ENCODE measurements around the gene ZDHHC1. TPM values are rescaled to one million over a fixed set of nuclear protein-coding genes. Genes with fewer than 3 reads are reported as not detected.

The ZDHHC1 gene
- total RNA-seq, 1 donor from 2014 or later: 82.7 TPM

DNA sequence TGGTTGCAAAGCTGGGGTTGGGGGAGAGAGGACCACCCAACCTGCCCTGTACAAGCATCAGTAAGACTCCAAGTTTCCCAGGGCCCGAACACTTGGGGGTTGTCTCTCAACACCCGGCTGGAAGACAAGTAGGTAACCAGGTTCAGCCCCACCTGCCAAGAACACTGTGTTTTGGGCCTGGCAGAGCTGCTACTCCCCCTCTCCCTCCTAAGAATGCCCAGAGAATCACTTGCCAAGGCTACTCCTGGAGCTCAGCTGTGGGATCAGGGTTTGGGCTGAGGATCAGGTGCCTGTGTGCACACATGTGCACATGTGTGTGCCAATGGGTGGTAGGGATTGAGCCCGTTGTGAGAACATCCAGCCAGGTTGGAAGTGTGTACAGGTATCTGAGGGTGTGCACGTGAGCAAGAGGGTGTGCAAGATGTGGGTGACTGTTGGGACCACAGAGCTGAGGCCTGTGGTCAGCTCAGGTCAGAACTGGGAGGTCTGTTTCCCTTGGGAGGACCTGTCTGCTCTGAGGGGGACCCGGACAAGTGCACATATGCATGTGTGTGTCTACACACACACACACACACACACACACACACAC, 16.9 kb upstream of the ZDHHC1 start:
- Histone ChIP-seq H3K4me1 (peaks cover 11 to 12% of the 10 kb centered on the region in 2 donors), H3K36me3 (peaks cover 9 to 17% of the 10 kb centered on the region in 2 donors), H3K4me3 (no peak overlapping the region), H3K27me3 (peaks cover 3% of the 10 kb centered on the region), H3K27ac (no peak overlapping the region), H3K9me3 (no peaks in the 10 kb centered on the region)
- TF ChIP-seq, protein P1, sequence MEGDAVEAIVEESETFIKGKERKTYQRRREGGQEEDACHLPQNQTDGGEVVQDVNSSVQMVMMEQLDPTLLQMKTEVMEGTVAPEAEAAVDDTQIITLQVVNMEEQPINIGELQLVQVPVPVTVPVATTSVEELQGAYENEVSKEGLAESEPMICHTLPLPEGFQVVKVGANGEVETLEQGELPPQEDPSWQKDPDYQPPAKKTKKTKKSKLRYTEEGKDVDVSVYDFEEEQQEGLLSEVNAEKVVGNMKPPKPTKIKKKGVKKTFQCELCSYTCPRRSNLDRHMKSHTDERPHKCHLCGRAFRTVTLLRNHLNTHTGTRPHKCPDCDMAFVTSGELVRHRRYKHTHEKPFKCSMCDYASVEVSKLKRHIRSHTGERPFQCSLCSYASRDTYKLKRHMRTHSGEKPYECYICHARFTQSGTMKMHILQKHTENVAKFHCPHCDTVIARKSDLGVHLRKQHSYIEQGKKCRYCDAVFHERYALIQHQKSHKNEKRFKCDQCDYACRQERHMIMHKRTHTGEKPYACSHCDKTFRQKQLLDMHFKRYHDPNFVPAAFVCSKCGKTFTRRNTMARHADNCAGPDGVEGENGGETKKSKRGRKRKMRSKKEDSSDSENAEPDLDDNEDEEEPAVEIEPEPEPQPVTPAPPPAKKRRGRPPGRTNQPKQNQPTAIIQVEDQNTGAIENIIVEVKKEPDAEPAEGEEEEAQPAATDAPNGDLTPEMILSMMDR (IDR thresholded peaks at IDR 0.05): no peak
- intact Hi-C loops (cut with DNase I): no loop called here
- DNase-seq (ENCODE audit: low spot score in 2 of 2): no peak

DNA sequence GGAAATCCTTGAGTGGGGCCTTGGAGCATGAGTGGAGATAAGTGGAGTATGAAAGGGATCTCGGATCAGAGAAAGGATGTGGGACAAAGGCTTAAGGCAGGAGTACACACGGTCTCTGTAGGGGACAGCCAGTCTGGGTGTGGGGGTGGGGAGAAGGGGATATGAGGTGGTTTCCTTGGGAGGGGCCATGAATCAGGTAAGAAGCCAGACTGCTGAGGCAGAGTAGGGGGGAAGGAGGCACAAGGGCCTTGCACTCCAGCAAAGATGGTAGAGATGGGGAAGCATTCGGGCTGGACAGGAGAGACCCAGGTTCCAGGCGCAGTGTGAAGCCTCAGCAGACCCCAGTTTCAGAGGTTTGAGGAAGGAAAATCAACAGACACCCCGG, 16.2 kb upstream of the ZDHHC1 start:
- Histone ChIP-seq H3K4me3 (no peak overlapping the region), H3K36me3 (peaks cover 2 to 10% of the 10 kb centered on the region in 2 donors), H3K27me3 (peaks cover 3% of the 10 kb centered on the region), H3K9me3 (no peaks in the 10 kb centered on the region), H3K4me1 (peaks cover 11 to 12% of the 10 kb centered on the region in 2 donors), H3K27ac (no peak overlapping the region)
- TF ChIP-seq, protein P1 (IDR thresholded peaks at IDR 0.05): no peak
- DNase-seq (ENCODE audit: low spot score in 2 of 2): no peak
- intact Hi-C loops (cut with DNase I): no loop called here

DNA sequence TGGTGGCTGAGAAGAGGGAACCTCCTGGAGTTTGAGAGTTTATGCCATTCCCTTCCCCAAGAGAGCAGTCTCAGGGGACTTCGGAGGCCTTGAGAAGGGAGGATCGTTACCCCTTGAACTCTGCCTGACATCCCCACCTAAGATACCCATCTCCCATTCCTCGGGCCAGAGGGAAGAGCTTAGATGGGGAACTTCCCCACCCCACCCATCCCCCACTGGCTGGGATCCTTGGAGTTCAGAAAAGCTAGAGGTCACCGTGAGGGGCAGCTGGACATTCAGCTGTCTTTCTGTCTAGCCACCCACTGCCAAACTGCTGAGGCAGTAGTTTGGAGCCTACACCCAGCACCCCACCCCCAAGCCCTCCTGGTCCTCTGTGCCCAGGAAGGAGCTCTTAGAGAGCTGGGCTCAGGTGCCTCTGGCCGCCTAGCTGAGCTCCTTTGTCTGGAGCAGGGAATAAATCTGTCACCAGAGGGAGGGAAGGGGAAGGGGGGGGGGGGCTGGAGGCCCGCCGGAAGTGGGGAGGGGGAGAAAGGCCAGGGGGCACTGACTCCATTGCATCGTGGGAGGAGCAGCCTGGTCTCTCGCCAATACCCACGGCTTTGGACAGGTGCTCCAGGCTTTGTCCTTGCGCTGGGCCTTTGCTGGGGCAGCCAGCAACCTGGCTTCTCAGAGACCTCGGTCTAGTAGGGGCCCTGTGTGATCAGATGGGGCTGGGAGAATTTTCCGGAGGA, 15.7 kb upstream of the ZDHHC1 start:
- H3K27ac ChIP-seq: peak overlapping the region in 1 of 2 donors; percentile 55
- intact Hi-C loops (cut with DNase I): no loop called here

DNA sequence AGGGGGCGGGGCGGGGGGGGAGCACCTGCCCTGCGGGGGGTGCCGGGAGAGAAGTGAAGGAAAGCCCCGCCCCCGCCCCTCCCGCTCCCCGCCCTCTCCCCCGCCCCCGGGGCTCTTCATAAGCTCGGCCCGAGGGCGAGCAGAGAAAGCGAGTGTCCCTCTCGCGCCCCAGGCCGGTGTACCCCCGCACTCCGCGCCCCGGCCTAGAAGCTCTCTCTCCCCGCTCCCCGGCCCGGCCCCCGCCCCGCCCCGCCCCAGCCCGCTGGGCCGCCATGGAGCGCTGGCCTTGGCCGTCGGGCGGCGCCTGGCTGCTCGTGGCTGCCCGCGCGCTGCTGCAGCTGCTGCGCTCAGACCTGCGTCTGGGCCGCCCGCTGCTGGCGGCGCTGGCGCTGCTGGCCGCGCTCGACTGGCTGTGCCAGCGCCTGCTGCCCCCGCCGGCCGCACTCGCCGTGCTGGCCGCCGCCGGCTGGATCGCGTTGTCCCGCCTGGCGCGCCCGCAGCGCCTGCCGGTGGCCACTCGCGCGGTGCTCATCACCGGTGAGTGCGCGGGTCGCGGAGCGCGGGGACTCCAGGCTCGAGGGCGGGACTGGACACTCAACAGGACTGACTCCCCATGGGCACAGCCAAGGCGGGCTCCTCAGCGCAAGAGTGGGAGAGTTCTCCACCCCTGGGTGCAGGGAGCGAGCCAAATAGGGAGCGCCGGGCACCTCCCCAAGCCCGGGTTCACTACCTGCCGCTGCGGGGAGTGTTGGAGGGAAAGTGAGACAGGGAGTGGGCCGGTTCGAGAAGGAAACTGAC, 14.9 kb upstream of the ZDHHC1 start, which contains the start of gene HSD11B2:
HSD11B2 (plus strand) TSS at position 145 of the 798 bp plus-strand sequence; CDS start at position 273, 128 bp downstream.
- TF ChIP-seq, protein P1 (IDR thresholded peaks at IDR 0.05): no peak
- no peak for DNase-seq (ENCODE audit: low spot score in 2 of 2)
- Histone ChIP-seq H3K36me3 (no peaks in the 10 kb centered on the region), H3K4me3 (peak within 1 kb of the TSS; percentile 57 to 68), H3K9me3 (no peaks in the 10 kb centered on the region), H3K27me3 (peaks cover 3% of the 10 kb centered on the region), H3K27ac (peak within 1 kb of the TSS in 1 of 2 donors; percentile 55), H3K4me1 (peaks cover 11 to 12% of the 10 kb centered on the region in 2 donors)
- intact Hi-C loops (cut with DNase I): no loop called here

More for the DNA sequence above, 15.7 kb upstream of the ZDHHC1 start:
- Histone ChIP-seq H3K4me1 (peaks cover 11 to 12% of the 10 kb centered on the region in 2 donors), H3K36me3 (peaks cover 0 to 4% of the 10 kb centered on the region in 2 donors), H3K4me3 (peak overlapping the region; percentile 57 to 68), H3K9me3 (no peaks in the 10 kb centered on the region), H3K27me3 (peaks cover 3% of the 10 kb centered on the region)
- no peak for DNase-seq (ENCODE audit: low spot score in 2 of 2)
- TF ChIP-seq, protein P1 (IDR thresholded peaks at IDR 0.05): no peak

DNA sequence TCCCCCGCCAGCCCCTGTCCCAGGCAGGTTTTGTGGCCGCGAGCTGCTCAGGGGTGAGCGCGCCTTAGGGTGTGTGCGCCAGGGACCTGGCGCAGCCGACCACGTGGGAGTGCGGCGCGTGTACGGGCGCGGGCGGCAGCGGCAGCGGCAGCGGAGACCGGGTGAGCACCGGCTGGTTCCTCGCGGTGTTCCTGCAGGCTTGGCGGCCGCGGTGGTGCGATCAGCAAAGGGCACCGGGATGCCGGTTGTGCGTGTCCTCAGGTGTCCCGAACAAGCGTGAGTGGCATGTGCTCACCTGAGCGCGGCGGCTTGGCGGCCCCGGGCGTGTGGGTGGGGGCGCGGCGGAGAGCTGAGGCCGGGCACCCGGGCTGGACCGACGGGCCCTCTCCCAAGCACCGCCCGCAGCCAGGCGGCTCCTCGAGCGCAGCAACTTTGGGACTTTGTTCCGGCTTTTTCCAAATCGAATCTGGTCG, 14.3 kb upstream of the ZDHHC1 start:
- peaks cover 11 to 12% of the 10 kb centered on the region in 2 donors for H3K4me1 ChIP-seq
- no peak overlapping the region for H3K27ac ChIP-seq
- peak overlapping the region; percentile 57 to 68 for H3K4me3 ChIP-seq
- peaks cover 3% of the 10 kb centered on the region for H3K27me3 ChIP-seq
- TF ChIP-seq, protein P1 (IDR thresholded peaks at IDR 0.05): peak in 1 of 3 experiments; percentile 8
- DNase-seq (ENCODE audit: low spot score in 2 of 2): no peak
- intact Hi-C loops (cut with DNase I): no loop called here
- H3K36me3 ChIP-seq: no peaks in the 10 kb centered on the region
- H3K9me3 ChIP-seq: no peaks in the 10 kb centered on the region

Measured in ascending aorta (tissue), 2 donors.